Liver (tissue), 9 donors: Measurements from ENCODE around the gene TAS2R41. TPM values are rescaled to one million over a fixed set of nuclear protein-coding genes. Genes with fewer than 3 reads are reported as not detected.

Source experiments
- DNase-seq: peaks from one replicate; pipeline ENCODE4 v3.0.0-alpha.2; 2017; ENCODE audit warnings: low spot score
- H3K27ac ChIP-seq, 2 donors: one replicate each; pipeline ENCODE4 v1.7.0; 2013; ENCODE audit warnings: inconsistent platforms in 2 of 2, low read length in 2 of 2, control low read depth in 1 of 2, low read depth in 1 of 2, mild to moderate bottlenecking in 1 of 2
- H3K27me3 ChIP-seq, 4 donors: one replicate each; pipeline versions ENCODE4 v1.6.1 to v1.7.0; 2013; ENCODE audit warnings: low read length in 3 of 4, inconsistent platforms in 1 of 4, mild to moderate bottlenecking in 1 of 4, moderate library complexity in 1 of 4; ENCODE audit not compliant: control insufficient read depth in 4 of 4, insufficient read depth in 4 of 4
- H3K36me3 ChIP-seq, 4 donors: one replicate each; pipeline versions ENCODE4 v1.6.1 to v1.7.0; 2013; ENCODE audit warnings: low read length in 3 of 4, mild to moderate bottlenecking in 3 of 4, low read depth in 1 of 4, moderate library complexity in 1 of 4; ENCODE audit not compliant: control insufficient read depth in 4 of 4, insufficient read depth in 3 of 4
- H3K4me1 ChIP-seq, 4 donors: one replicate each; pipeline versions ENCODE4 v1.6.1 to v1.7.0; 2013; ENCODE audit warnings: low read length in 3 of 4, mild to moderate bottlenecking in 3 of 4, moderate library complexity in 1 of 4; ENCODE audit not compliant: control insufficient read depth in 4 of 4, insufficient read depth in 4 of 4
- H3K4me3 ChIP-seq, 3 donors: one replicate each; pipeline versions ENCODE4 v1.6.1 to v1.7.0; 2013; ENCODE audit warnings: low read length in 3 of 3, control low read depth in 1 of 3, low read depth in 1 of 3, mild to moderate bottlenecking in 1 of 3
- H3K9ac ChIP-seq, 2 donors: one replicate each; pipeline ENCODE4 v1.7.0; 2013; ENCODE audit warnings: low read length in 2 of 2, mild to moderate bottlenecking in 2 of 2, moderate library complexity in 2 of 2, control low read depth in 1 of 2, low read depth in 1 of 2
- H3K9me3 ChIP-seq, 4 donors: one replicate each; pipeline versions ENCODE4 v1.6.1 to v1.7.0; 2013; ENCODE audit warnings: low read length in 3 of 4; ENCODE audit not compliant: control insufficient read depth in 4 of 4
- ATF3 ChIP-seq: IDR thresholded peaks from 2 replicates; pipeline ENCODE4 v1.6.1; 2016; ENCODE audit warnings: antibody characterized with exemption
- CTCF ChIP-seq: fragments of 150-350 bp; IDR thresholded peaks from 2 replicates; pipeline ENCODE4 v1.5.1; 2017; ENCODE audit warnings: improper control_type of control experiment, low read depth, low read length; ENCODE audit not compliant: missing input control
- EGR1 ChIP-seq, 2 donors: IDR thresholded peaks; 2 replicates each; pipeline ENCODE4 v1.6.1; 2016 to 2018; ENCODE audit warnings: antibody characterized with exemption in 2 of 2, low read depth in 2 of 2
- FOXA1 ChIP-seq: IDR thresholded peaks from 2 replicates; pipeline ENCODE4 v1.6.1; 2016; ENCODE audit warnings: antibody characterized with exemption
- FOXA2 ChIP-seq: IDR thresholded peaks from 2 replicates; pipeline ENCODE4 v1.6.1; 2016; ENCODE audit warnings: antibody characterized with exemption
- GABPA ChIP-seq, 2 donors: IDR thresholded peaks in 1 of 2; conservative IDR thresholded peaks in 1 of 2; 2 replicates each; pipeline ENCODE4 v1.6.1; 2016; ENCODE audit warnings: antibody characterized with exemption in 2 of 2, mild to moderate bottlenecking in 1 of 2, moderate library complexity in 1 of 2
- HNF4A ChIP-seq, 2 donors: conservative IDR thresholded peaks; 2 replicates each; pipeline ENCODE4 v1.6.1; 2016; ENCODE audit warnings: antibody characterized with exemption in 2 of 2, mild to moderate bottlenecking in 2 of 2
- HNF4G ChIP-seq: IDR thresholded peaks from 2 replicates; pipeline ENCODE4 v1.6.1; 2016; ENCODE audit warnings: antibody characterized with exemption
- JUND ChIP-seq, 2 donors: IDR thresholded peaks; 2 replicates each; pipeline ENCODE4 v1.6.1; 2016; ENCODE audit warnings: antibody characterized with exemption in 2 of 2
- MAX ChIP-seq: IDR thresholded peaks from 2 replicates; pipeline ENCODE4 v1.6.1; 2016; ENCODE audit warnings: antibody characterized with exemption
- NR2F2 ChIP-seq: IDR thresholded peaks from 2 replicates; pipeline ENCODE4 v1.6.1; 2016; ENCODE audit warnings: antibody characterized with exemption
- RAD21 ChIP-seq, 2 donors: IDR thresholded peaks; 2 replicates each; pipeline ENCODE4 v1.6.1; 2016; ENCODE audit warnings: antibody characterized with exemption in 2 of 2, mild to moderate bottlenecking in 2 of 2
- REST ChIP-seq: IDR thresholded peaks from 2 replicates; pipeline ENCODE4 v1.6.1; 2016; ENCODE audit warnings: antibody characterized with exemption, mild to moderate bottlenecking
- RXRA ChIP-seq, 2 donors: IDR thresholded peaks; 2 replicates each; pipeline ENCODE4 v1.6.1; 2017 to 2018; ENCODE audit warnings: antibody characterized with exemption in 2 of 2, mild to moderate bottlenecking in 1 of 2
- SP1 ChIP-seq: IDR thresholded peaks from 2 replicates; pipeline ENCODE4 v1.6.1; 2018; ENCODE audit warnings: antibody characterized with exemption, mild to moderate bottlenecking
- TAF1 ChIP-seq: conservative IDR thresholded peaks from 2 replicates; pipeline ENCODE4 v1.6.1; 2016; ENCODE audit warnings: antibody characterized with exemption, mild to moderate bottlenecking
- YY1 ChIP-seq: IDR thresholded peaks from 2 replicates; pipeline ENCODE4 v1.6.1; 2016; ENCODE audit warnings: antibody characterized with exemption, mild to moderate bottlenecking
- ZBTB33 ChIP-seq: IDR thresholded peaks from 2 replicates; pipeline ENCODE4 v1.6.1; 2016; ENCODE audit warnings: antibody characterized with exemption
- WGBS: extraction: QIAGEN DNeasy Blood & Tissue Kit; methylation state at CpG from one replicate; pipeline ENCODE4 v1.1.7; 2013; 5-methylcytosine and 5-hydroxymethylcytosine counted together
- polyA plus RNA-seq, 2 donors: library from polyadenylated mRNA; stranded (reverse) in 1 of 2; unstranded in 1 of 2; fragments of 200-250 nt in 1 of 2; fragments of >200 nt in 1 of 2; fragmentation: Nextera tagmentation in 1 of 2; extraction: Ambion mirVana in 1 of 2; gene quantifications; one replicate each; pipeline versions ENCODE4 v1.2.1 to v1.2.3, GENCODE V29; 2013 to 2015
- total RNA-seq, 2 donors: library from RNA; depleted of rRNA; stranded (reverse); fragments of >200 nt; gene quantifications; one replicate each; pipeline ENCODE4 v1.2.3, GENCODE V29; 2014
- donor health status: healthy.
- donor health status: healthy.
- donor health status: healthy.
- donor health status: healthy.
- donor health status: healthy.

TAS2R41 gene
- total and polyA plus RNA-seq, 4 donors = 0.25 TPM; not detected in 3

GRCh38 chr7:143456992-143457793 lies 20.5 kb upstream of the TAS2R41 start:
- Histone ChIP-seq H3K4me3 (no peak overlapping the region), H3K27me3 (no peaks in the 10 kb centered on the region), H3K9ac (no peak overlapping the region), H3K36me3 (no peaks in the 10 kb centered on the region), H3K27ac (no peak overlapping the region), H3K9me3 (no peaks in the 10 kb centered on the region), H3K4me1 (no peaks in the 10 kb centered on the region)
- 89% methylated on average over 4 of the region's 4 CpGs for WGBS
- no peak for DNase-seq
- TF ChIP-seq JUND (IDR thresholded peaks at IDR 0.05) (no peak), MAX (no peak), ZBTB33 (no peak), GABPA (IDR thresholded peaks at IDR 0.05 in 1 of 2, conservative IDR thresholded peaks at IDR 0.05 in 1 of 2) (no peak), SP1 (no peak), HNF4A (conservative IDR thresholded peaks at IDR 0.05) (no peak), YY1 (no peak), RXRA (IDR thresholded peaks at IDR 0.05) (no peak), HNF4G (no peak), TAF1 (no peak), CTCF (no peak), FOXA2 (no peak), ATF3 (no peak), NR2F2 (no peak), FOXA1 (no peak), EGR1 (IDR thresholded peaks at IDR 0.05; ENCODE audit: low read depth in 2 of 2) (no peak)

GRCh38 chr7:143458263-143458662 lies 19.4 kb upstream of the TAS2R41 start:
- H3K4me1 ChIP-seq = no peaks in the 10 kb centered on the region
- no peak overlapping the region for H3K27ac ChIP-seq
- H3K27me3 ChIP-seq = no peaks in the 10 kb centered on the region
- H3K9ac ChIP-seq = no peak overlapping the region
- H3K36me3 ChIP-seq = no peaks in the 10 kb centered on the region
- WGBS = 82% methylated on average over 3 of the region's 3 CpGs
- H3K4me3 ChIP-seq = no peak overlapping the region
- no peak for DNase-seq
- H3K9me3 ChIP-seq = no peaks in the 10 kb centered on the region
- TF ChIP-seq GABPA (IDR thresholded peaks at IDR 0.05 in 1 of 2, conservative IDR thresholded peaks at IDR 0.05 in 1 of 2) = no peak
- no peak for TF ChIP-seq RAD21 (IDR thresholded peaks at IDR 0.05)
- no peak for TF ChIP-seq RXRA (IDR thresholded peaks at IDR 0.05)
- no peak for TF ChIP-seq FOXA2
- TF ChIP-seq EGR1 (IDR thresholded peaks at IDR 0.05; ENCODE audit: low read depth in 2 of 2) = no peak
- no peak for TF ChIP-seq HNF4A (conservative IDR thresholded peaks at IDR 0.05)
- no peak for TF ChIP-seq ZBTB33
- no peak for TF ChIP-seq HNF4G
- no peak for TF ChIP-seq ATF3
- no peak for TF ChIP-seq TAF1
- no peak for TF ChIP-seq YY1
- no peak for TF ChIP-seq MAX
- no peak for TF ChIP-seq REST
- TF ChIP-seq SP1 = no peak
- no peak for TF ChIP-seq FOXA1
- TF ChIP-seq JUND (IDR thresholded peaks at IDR 0.05) = no peak
- no peak for TF ChIP-seq NR2F2
